ENCODE data around the gene ERC2.

The ERC2 gene

GRCh38 chr3:55893045-55893664 lies 575.1 kb downstream of the ERC2 start:
- no peak for TF ChIP-seq CTCF (IDR thresholded peaks at IDR 0.05; ENCODE audit: low read depth, low read length, missing control alignments)
- DNase-seq (ENCODE audit: extremely low read depth, low read depth) = no peak
- no peak overlapping the region for H3K4me3 ChIP-seq (replicated peaks; ENCODE audit: low read depth, low read length)

GRCh38 chr3:55891106-55891505 lies 577.2 kb downstream of the ERC2 start:
- no peak for TF ChIP-seq CTCF (IDR thresholded peaks at IDR 0.05; ENCODE audit: low read depth, low read length, missing control alignments)
- DNase-seq (ENCODE audit: extremely low read depth, low read depth) = no peak
- H3K4me3 ChIP-seq (replicated peaks; ENCODE audit: low read depth, low read length) = no peak overlapping the region

GRCh38 chr3:55888282-55888885 lies 579.9 kb downstream of the ERC2 start:
- H3K4me3 ChIP-seq (replicated peaks; ENCODE audit: low read depth, low read length) = no peak overlapping the region
- TF ChIP-seq CTCF (IDR thresholded peaks at IDR 0.05; ENCODE audit: low read depth, low read length, missing control alignments) = no peak
- DNase-seq (ENCODE audit: extremely low read depth, low read depth) = no peak

- no peak for TF ChIP-seq CTCF (IDR thresholded peaks at IDR 0.05; ENCODE audit: low read depth, low read length, missing control alignments)
- peak; percentile 52 for DNase-seq (ENCODE audit: extremely low read depth, low read depth)
- H3K4me3 ChIP-seq (replicated peaks; ENCODE audit: low read depth, low read length) = no peak overlapping the region
Measured at GRCh38 chr3:55885721-55886120, 582.5 kb downstream of the ERC2 start.

- TF ChIP-seq CTCF (IDR thresholded peaks at IDR 0.05; ENCODE audit: low read depth, low read length, missing control alignments) = no peak
- no peak for DNase-seq (ENCODE audit: extremely low read depth, low read depth)
- H3K4me3 ChIP-seq (replicated peaks; ENCODE audit: low read depth, low read length) = no peak overlapping the region
Measured at GRCh38 chr3:55884491-55885285, 583.6 kb downstream of the ERC2 start.

GRCh38 chr3:55884066-55884465 lies 584.2 kb downstream of the ERC2 start:
- DNase-seq (ENCODE audit: extremely low read depth, low read depth) = no peak
- no peak for TF ChIP-seq CTCF (IDR thresholded peaks at IDR 0.05; ENCODE audit: low read depth, low read length, missing control alignments)
- H3K4me3 ChIP-seq (replicated peaks; ENCODE audit: low read depth, low read length) = no peak overlapping the region
